Suppressor macrophage treated with lipopolysaccharide for 1 hour (primary cell): ENCODE results near the gene FSD1.
"Not testable (repeated sequence)": the region's sequence is repeated elsewhere in the genome, so short reads cannot be mapped to it uniquely, and the experiment has no call there.

Experiments used
- DNase-seq, 3 donors: peaks; one replicate each; pipeline ENCODE4 v3.0.0-alpha.2; 2020 to 2022

FSD1 gene

DNA sequence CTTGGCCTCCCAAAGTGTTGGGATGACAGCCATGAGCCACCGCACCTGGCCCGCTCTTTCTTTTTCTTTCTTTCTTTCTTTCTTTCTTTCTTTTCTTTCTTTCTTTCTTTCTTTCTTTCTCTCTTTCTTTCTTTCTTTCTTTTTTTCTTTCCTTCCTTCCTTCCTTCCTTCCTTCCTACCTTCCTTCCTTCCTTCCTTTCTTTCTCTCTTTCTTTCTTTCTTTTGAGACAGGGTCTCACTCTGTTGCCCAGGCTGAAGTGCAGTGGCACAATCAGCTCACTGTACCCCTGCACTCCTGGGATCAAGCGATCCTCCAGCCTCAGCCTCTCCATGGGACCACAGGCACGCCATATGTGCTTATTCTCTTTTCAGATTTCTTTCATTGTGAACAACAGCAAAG is 18.3 kb upstream of the FSD1 start:
- not testable (repeated sequence) for DNase-seq

DNA sequence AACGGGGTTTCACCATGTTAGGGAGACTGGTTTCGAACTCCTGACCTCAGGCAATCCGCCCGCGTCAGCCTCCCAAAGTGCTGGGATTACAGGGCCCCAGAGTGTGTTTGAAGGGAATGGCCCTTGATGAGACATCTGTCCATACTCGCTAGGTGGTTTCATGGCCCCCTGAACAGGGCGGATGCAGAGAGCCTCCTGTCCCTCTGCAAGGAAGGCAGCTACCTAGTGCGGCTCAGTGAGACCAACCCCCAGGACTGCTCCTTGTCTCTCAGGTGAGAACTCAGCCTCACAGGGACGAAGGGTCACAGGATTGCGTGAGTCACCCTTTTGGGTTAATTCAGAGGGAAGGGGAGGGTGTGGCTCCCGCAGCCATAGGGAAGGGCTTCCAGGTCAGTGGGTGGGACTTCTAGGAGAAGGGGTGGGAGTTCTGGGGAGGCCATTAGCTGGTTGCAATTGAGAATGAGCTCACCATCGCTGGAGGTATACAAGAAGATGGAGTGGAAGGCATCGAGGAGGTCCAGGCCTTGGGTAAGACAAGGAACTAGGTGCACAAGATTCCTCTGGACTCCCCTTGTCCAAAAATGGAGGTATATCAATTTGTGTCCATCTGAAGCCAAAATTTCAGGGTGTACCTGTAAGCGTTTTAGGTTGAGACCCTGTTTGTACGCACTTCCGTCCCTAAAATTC is 16.2 kb upstream of the FSD1 start:
- no peak for DNase-seq

DNA sequence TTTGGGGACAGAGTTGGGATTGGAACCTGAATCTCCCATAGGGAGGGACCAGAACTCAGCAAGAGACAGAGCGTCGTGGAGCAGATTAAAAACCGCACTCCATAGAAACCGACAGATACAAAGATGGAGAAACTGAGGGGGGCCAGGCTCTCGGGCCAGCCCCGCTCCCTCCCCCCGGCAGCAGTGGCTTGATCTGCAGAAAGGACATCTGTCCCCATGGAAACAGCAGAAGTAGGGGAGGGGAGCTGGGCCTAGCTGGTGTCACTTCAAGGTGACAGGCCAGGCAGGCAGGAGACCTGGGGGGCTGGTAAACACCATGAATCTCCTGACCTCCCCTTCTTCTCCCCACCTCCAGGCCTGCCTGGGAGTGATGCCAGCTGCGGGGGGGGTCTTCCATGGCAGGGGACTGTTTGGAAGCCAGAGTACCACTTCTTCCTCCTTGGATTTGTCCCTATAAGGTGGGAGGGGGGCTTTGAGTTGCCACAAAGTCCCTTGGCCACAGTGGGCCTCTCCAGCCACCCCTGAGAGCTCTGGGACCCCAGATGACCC is 13.1 kb upstream of the FSD1 start:
- no peak for DNase-seq

DNA sequence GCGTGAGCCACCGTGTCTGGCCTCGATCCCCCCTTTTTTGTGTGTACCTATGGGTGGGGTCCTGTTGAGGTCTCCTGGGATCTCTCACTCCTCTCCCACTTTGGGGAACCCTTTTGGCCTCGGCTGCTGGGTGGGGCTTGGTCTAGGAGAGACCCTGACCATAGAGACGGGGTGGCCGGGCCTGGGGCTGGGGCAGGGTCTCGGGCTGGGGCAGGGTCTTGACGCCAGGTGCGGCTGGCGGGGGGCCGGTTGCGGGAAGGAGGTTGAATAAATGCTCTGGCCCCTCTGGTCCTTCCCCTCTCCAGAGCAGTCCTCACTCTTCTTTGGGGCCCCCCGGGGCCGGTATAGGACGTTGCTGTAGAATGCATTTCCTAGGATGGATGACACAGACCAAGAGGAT is 11.9 kb upstream of the FSD1 start:
- no peak for DNase-seq

DNA sequence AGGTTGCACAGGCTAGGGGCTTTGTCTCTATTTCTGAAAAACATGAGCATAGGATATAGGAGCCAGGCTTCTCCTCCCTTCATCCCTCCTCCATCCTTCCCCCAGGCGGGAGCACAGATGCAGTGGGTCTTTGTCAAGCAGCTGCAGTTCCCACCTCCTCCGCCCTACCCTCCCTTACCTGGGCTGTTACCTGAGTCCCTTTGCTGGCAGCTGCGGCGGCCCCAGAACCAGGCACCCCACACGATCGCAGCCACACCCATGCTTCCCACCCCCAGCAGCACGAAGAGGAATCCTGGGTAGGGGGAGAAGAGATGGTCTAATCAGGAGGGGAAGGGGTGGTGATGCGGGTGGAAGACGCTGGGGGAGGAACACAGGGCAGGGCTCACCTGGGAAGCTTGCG is 10.0 kb upstream of the FSD1 start:
- DNase-seq, result no peak

DNA sequence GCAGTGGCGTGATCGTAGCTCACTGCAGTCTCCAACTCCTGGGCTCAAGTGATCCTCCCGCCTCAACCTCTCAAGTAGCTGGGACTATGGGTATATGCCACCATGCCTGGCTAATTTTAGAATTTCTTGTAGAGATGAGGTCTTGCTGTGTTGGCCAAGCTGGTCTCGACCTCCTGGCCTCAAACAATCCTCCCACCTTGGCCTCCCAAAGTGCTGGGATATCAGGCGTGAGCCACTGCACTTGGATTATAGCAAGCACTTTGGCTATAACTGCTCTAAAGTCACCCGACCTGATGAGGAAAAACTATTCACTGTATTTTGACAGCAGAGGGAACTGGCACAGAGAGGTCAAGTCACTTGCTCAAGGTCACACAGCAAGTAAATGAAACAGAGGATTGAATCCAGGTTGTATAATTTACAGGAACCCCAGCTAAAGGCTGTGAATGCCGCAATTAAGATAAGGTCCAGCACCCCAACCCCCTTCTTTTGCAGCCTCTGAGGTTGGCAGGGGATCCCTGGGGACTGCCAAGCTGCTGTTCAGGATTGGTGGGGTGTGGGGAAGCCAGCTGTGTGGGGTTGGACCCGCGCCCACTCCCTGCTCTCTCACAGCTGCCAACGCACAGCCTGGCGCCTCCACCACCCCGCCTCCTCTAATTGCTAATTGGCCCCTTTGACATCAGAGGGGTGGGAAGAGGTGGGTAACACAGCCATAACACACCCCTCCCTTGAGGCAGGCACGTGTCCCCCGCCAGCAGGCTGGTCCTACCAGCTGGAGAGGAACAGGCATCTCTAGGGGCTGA is 8.2 kb upstream of the FSD1 start:
- DNase-seq, result no peak

DNA sequence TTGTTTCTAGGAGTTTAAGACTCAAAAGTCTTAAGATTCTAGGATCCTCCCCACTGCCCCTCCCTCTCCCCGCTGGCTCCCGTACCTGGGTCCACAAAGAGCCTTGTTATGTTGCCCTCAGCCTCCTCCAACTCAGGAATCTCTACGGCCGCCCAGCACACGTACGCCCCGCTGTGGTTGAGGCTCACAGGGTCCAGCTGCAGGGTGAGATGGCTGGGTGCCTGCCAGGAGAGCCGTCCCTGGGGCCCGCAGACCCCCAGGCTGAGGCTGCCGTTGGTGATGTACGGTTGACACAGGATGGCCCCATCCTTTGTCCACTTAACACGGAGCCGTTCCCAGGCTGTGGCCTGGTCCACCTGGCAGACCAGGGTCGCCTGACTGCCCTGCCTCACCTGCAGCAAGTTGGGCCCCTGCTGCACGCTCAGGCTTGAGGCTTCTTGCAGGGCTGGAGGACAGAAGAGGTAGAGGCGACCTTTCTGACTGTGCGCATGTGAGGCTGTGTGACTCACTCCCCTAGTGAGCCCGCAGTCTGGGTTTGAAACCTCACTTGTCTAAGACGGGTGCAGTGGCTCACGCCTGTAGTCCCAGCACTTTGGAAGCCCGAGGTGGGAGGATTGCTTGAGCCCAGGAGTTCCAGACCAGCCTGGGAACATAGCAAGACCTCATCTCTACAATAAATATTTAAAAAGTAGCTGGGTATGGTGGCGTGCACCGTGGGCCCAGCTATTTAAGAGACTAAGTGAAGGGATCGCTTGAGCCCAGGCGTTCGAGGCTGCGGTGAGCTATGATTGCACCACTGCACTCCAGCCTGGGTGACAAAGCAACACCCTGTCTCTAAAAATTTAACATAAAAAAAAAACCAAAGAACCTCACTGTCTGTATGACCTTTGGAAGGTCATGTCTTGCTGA is 6.2 kb upstream of the FSD1 start:
- DNase-seq, result no peak

DNA sequence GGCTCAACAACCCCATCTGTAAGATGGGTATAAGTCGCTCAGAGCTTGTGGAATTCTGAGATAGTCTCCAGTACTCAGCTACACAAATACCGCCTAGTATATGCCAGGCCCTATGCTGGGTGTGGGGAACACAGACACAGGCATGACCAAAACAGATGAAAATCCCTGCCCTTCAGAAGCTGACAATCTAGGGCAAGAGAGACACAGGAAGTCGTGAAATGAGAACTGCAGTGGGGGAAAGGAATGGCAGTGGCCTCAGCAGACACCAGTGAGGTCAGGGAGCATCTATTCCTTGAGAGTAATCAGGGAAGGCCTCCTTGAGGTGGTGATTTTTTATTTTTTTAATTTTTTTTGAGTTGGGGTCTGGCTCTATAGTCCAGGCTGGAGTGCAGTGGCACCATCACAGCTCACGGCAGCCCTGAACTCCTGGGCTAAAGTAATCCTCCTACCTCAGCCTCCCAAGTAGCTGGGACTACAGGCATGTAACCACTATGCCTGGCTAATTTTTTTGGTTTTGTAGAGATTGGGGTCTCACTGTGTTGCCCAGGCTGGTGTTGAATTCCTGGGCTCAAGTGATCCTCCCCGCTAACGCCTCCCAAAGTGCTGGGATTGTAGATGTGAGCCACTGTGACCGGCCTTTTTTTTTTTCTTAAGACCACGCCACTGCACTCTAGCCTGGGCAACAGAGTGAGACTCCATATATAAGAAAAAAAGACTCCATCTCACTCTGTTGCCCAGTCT is 5.4 kb upstream of the FSD1 start:
- no peak for DNase-seq

DNA sequence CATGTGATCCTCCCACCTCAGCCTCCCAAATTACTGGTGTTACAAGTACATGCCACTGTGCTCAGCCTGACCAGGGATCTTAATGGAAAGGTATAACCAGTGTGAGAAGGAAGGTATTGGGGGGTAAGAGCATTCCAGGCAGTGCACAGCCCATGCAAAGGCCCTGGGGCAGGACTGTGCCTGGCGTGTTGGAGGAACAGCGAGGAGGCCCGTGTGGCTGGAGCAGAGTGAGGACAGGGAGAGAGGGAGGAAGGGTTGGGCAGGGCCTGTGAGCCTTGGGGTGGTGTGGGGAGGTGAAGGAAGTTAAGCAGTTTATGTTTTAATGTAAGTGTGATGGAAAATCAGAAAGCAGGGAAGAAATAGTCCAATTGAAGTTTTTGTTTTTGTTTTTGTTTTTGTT is 3.8 kb upstream of the FSD1 start:
- no peak for DNase-seq

DNA sequence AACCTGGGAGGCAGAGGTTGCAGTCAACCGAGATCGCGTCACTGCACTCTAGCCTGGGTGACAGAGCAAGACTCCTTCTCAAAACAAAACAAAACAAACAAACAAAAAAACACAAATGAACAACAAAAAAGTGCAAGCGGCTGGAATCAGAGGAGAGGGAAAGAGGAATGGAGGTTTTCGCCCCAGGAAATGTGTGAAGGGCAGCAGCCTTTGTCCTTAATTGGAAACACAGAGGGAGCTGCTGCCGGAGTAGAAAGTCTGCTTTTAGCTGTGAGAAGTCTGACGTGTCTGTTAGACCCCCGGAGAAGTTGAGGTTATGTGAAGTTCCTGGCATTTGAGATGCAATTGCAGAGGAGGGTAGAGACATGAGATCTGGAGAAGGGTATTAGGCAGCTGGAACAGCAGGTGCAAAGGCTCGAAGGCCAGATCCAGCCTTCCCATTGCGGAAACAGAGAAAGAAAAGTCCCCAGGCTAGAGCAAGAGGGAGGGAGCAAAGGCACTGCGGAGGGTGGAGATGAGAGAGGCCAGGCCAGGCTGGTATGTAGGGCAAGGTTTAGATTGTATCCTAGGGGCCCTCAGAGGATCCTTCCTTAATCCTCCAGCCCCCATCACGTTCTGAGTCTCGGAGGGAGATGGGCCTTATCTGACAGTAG is 2.7 kb upstream of the FSD1 start:
- DNase-seq, result no peak

DNA sequence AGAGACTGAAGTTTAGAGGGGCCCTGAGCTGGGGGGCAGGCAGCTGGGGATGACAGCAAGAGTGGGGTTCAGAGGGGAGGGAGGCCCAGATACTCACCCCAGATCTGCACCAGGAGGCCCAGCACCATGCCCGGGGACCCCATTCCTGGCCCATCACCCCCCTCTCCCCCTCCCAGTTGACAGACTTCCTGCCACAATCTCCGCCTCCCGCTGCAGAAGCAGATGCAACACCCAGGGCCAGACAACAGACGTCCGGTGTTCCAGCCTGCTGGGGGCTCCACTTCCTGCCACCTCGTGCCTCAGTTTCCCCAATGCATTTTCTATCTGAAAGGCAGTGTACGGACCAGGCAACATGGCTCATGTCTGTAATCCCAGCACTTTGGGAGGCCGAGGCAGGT is 2.2 kb upstream of the FSD1 start, which contains the start of gene TMIGD2:
TMIGD2 (minus strand) TSS at position 147 of the 398 bp plus-strand sequence; CDS start at position 143, 4 bp downstream.
- DNase-seq, result no peak

DNA sequence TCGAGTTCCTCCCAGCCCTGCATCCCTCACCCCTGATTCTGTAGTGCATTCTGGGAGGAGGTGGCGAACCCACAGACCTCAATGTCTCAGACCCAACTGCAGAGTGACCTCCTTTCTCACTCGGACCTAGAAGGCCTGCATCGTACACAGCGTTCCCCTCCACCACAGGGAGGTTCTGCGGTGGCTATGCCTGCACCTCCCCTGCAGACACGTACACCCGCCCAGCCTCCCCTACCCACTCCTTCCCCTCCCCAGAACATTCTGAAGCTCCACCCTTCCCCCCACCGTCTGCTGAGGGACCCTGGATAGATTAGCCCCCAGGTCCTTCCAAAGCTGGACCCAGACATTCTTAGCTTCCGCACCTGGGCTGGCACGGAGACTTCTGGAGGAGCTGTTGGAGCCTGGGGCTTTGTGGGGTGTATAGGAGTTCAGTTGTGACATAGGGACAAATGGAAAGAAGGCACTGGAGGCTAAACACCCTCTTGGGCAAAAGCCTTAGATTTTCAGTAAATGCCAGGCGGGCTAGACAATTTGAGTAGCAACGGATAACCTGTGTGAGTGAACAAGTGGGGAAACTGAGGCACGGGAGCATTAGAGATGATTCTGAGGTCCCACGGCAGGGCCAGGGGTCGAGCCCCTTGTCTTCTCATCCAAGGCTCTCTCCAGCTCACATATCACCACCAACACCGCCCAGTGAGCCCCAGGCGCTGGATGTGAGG is 420 bp upstream of the FSD1 start:
- DNase-seq, result no peak

DNA sequence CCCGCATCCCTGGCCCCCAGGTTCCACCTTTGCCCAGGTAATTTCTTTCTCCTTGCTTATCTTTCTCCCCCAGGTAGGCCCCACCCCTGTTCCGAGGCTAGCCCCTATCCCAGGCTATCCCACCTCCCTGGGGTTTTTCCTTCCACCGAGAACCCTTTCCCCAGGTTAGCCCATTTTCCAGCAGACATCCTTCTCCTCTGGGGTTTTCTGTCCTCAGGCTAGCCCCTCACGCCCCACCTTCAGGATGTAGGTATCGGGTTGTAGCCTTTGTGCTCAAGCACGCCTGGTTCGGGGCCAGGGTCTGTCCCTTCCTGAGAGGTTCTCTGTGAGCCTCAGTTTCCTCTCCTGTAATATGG is 837 bp downstream of the FSD1 start:
- no peak for DNase-seq

DNA sequence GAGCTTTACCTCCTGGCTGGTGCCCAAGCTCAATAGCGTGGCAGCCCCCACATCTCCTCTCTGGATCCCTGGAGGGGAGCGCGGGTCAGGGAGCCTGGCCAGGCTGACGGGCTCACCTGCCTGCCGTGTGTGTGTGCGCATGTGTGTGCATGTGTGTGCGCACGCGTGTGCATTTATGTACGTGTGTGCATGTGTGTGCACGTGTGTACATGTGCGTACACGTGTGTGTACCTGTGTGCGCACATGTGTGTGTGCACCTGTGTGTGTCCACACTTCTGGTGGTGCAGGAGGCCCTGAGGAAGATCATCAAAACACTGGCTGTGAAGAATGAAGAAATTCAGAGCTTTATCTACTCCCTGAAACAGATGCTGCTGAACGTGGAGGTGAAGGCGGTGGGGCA is 1.3 kb downstream of the FSD1 start:
- no peak for DNase-seq

DNA sequence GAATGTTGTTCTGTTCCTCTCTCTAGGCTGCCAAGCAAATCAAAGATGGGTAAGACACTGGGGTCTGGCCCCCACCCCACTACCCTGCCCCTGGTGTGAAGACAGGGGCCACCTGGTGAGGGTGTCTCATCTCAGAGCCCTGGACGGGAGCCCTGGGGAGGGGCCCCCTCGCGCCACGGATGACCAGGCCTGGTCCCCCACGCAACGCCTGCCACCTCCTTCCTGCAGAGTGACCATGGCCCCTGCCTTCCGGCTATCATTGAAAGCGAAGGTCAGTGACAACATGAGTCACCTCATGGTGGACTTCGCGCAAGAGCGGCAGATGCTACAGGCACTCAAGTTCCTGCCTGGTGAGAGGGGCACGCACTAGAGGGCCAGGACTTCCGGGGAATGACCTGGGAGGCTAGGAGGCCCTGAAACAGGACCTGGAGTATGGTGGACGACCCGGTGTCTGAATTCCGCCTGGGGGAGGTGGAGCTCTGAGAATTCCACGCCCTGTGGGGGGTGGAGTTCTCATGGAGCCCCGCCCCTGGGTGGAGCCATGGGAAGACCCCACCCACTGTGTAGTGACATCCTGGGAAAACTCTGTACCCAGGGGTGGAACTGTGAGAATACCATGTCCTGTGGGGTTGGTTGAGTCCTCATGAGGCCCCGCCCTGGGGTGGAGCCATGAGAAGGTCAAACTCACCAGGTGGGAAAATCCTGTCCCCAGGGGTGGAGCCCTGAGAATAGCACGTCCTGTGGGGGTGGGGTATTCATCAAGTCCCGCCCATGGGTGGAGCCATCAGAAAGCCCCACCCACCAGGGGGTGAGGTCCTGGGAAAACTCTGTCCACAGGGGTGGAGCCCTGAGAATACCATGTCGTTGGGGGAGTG is 6.1 kb downstream of the FSD1 start:
- peak; percentile 28 to 55 (median 46) for DNase-seq

DNA sequence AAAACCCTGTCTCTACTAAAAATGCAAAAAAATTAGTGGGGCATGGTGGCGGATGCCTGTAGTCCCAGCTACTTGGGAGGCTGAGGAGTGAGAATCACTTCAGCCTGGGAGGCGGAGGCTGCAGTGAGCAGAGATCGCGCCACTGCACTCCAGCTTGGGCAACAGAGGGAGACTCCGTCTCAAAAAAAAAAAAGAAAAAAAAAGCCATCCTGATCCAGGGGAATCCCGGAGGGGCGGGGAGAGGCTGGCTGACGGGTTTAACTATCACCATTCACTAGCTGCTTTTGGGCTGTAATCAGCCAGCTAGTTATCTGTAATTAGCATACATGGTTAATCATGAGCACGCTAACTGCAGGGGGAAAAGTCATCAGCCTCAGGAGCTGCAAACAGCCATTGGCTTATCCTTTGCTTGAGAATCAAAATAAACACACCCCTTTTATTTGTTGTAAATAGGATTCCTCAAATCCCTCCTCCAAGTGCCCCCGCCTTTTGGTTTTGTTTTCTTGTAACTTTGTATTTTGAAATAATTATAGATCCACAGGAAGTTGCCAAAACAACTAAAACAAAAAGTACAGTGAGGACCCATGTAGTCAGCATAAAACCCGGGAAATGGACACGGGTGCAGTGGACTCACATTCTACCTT is 9.6 kb downstream of the FSD1 start:
- DNase-seq, result peak; percentile 51 to 74 (median 71)

DNA sequence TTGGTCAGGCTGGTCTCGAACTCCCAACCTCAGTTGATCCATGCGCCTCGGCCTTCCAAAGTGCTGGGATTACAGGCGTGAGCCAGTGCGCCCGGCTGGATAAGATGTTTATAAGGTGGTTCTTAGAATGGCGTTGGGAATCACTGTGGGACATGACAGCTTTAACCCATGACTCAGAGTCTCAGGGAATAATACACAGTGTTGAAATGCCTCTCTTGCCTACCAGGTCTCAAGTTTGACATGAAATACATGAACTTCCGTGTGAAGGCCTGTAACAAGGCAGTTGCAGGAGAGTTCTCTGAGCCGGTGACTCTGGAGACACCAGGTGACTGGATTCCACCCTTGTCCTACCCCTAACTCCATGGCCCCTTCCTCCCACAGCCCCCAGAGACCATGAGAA is 12.6 kb downstream of the FSD1 start:
- peak in 1 of 3 donors; percentile 26 for DNase-seq

DNA sequence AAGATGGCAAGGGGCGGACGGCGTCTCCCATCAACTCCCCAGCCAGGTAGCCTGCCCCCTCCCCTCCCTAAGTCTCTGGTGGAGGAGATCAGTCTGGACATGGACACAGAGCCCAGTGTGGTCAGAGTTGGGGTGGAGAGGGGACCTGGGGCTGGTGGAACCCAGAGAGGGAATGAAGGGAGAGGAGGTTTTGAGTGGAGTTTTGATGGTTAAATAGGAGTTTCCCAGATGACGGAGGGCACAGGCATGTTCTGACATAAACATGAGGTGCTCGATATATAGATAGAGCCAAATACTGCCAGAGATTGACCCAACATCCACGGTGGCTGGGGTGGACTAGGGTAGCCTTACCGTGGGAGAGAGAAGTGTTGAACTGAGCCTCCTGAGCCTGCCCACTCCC is 14.1 kb downstream of the FSD1 start:
- no peak for DNase-seq

DNA sequence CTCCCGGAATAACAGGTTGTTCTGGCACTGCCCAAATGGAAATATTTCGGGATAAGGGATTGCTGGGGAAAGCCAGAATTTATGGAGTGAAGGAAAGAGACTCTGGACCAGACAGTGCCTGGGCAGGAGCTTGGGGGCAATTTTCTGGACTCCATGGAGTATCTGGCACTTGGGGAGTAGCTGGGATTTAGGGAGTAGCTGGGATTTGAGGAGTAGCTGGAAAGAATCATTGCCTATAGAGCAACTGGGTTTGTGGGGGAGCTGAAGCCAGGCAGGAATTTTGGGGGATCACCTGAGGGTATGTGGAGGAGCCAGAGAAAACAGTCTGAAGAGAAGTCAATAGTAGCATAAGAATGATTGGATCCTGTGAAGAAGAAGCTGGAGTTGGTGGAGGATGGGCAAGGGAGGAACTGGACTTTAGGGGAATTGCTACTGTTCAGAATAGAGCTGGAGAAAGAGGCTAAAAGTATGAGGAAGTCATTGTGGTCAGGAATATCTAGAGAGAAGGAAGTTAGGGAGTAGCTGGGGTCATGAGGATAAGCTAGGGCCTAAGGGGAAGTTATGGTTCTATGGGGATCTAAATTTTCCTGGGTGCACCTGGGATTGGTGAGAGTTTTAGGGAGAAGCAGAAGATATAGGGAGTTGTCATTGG is 14.8 kb downstream of the FSD1 start:
- peak; percentile 43 to 68 (median 62) for DNase-seq
